CD4-positive, alpha-beta T cell treated with Interleukin-12 subunit alpha and Interleukin-12 subunit beta, for 1 hour (primary cell): ENCODE results near the gene STAT5B.

Experiments used
- DNase-seq: peaks from one replicate; pipeline ENCODE4 v3.0.0-alpha.2; 2020

STAT5B gene

GRCh38 chr17:42169351-42169750 is 106.8 kb downstream of the STAT5B start:
- DNase-seq, result no peak

- no peak for DNase-seq
Measured at GRCh38 chr17:42167807-42168206, 108.4 kb downstream of the STAT5B start.

- no peak for DNase-seq
Measured at GRCh38 chr17:42166196-42166763, 109.9 kb downstream of the STAT5B start.

- no peak for DNase-seq
Measured at GRCh38 chr17:42165751-42166150, 110.4 kb downstream of the STAT5B start.

GRCh38 chr17:42163696-42164407 is 112.3 kb downstream of the STAT5B start:
- no peak for DNase-seq

GRCh38 chr17:42163113-42163512 is 113.1 kb downstream of the STAT5B start:
- DNase-seq, result peak; percentile 32

- DNase-seq, result no peak
Measured at GRCh38 chr17:42160531-42160910, 115.7 kb downstream of the STAT5B start.

GRCh38 chr17:42159796-42160530 is 116.2 kb downstream of the STAT5B start:
- DNase-seq, result no peak

- no peak for DNase-seq
Measured at GRCh38 chr17:42155614-42156045, 120.6 kb downstream of the STAT5B start.

- no peak for DNase-seq
Measured at GRCh38 chr17:42153919-42154742, 122.1 kb downstream of the STAT5B start.
